GM21526 (cell line): ENCODE results near the gene IL1B.
"Not testable (repeated sequence)": the region's sequence is repeated elsewhere in the genome, so short reads cannot be mapped to it uniquely, and the experiment has no call there.

ENCODE experiments used
- ATAC-seq: cut with Tn5 transposase; IDR thresholded peaks from one replicate; pipeline ENCODE4 v1.9.1; 2021; ENCODE audit warnings: moderate library complexity; ENCODE audit not compliant: unreplicated experiment, low FRiP score

The IL1B gene

DNA sequence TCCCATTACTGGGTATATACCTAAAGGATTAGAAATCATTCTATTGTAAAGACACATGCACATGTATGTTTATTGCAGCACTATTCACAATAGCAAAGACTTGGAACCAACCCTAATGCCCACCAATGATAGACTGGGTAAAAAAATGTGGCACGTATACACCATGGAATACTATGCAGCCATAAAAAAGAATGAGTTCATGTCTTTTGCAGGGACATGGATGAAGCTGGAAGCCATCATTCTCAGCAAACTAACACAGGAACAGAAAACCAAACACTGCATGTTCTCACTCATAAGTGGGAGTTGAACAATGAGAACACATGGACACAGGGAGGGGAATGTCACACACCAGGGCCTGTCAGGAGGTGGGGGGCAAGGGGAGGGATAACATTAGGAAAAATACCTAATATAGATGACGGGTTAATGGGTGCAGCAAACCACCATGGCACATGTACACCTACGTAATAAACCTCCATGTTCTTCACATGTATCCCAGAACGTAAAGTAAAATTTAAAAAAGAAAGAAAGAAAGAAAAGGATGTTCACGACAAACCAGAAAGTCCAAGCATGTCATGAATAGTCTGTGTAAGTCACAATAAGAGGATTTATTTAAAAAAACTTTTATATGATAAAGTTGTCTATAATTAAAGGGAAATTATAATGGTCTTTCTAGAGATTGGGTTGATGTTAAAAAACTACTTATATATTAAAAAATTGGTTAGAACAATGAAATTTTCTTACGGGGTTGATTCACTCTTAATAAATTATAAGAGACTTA, 23.0 kb upstream of the IL1B start:
- ATAC-seq, result not testable (repeated sequence)

- ATAC-seq, result no peak
Measured at GRCh38 chr2:112850588-112850987, 14.0 kb upstream of the IL1B start.

DNA sequence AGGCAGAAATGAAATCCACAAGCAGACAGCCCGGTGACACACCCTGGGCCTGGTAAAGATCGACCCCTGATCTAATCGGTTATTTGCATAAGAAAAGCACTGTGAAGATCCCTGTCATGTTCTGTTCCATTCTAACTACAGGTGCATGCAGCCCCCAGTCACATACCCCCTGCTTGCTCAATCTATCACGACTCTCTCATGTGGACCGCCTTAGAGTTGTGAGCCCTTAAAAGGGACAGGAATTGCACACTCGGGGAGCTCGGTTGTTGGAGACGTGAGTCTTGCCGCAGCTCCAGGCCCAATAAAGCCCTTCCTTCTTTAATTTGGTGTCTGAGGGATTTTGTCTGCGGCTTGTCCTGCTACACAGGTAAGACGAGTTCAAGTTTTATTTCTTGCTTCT, 13.4 kb upstream of the IL1B start:
- ATAC-seq, result no peak

- ATAC-seq, result no peak
Measured at GRCh38 chr2:112848833-112849232, 12.3 kb upstream of the IL1B start.

DNA sequence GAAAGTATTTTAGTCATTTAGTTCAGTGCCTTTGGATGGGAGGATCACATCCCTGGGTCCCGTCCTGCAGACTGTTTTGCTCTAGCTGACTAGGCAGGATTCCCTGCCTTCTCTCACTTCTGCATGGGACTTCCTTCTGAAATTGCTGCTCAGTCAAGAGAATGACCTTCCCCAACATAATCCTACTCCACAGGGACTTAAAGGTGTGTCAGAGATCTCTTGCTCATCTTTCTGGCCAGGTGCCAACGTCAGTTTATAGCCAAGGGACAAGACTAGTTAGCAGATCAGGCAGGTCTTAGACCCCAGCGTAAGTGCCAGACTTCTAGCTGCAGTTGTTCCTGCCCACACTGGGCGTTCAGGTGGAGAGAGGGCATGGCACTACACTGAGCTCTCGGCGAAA, 9.5 kb upstream of the IL1B start:
- ATAC-seq, result no peak

DNA sequence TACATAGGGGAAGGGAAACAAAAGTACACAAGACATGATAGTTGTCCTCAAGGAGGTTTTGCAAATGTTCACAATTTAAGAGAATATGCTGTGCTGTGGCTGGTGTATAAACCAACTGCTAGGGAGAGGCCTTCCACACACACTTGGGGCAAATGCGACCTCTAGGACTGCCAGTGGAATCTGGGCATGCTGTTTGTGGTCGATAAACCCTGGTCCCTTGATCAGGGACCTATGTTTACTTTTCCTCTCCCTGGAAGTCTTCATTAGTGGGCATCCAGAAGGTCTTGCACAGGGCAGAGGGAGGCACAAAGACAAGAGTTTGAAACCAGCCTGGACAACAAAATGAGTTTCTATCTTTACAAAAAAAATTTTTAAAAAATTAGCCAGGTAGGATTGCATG, 7.3 kb upstream of the IL1B start:
- no peak for ATAC-seq

DNA sequence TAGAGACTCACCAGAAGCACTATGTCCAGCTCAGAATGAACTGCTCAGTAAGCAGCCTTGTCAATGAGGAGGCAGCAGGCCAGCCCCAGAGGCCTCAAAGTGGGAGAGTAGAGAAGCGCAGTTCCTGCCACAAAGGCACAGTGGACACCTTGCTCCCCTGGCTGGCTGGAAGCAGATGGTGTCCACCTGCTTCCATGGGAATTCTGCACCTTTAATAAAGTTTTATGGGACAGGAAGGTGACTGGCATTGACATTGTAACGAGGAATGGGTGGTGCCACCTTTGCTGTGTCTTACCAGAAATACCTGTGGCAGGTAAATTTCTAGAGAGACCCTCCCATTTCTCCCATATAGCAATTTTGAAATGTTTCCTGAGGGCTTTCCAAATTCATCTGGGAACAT, 6.7 kb upstream of the IL1B start:
- ATAC-seq, result no peak

- no peak for ATAC-seq
Measured at GRCh38 chr2:112841295-112842044, 4.9 kb upstream of the IL1B start.

DNA sequence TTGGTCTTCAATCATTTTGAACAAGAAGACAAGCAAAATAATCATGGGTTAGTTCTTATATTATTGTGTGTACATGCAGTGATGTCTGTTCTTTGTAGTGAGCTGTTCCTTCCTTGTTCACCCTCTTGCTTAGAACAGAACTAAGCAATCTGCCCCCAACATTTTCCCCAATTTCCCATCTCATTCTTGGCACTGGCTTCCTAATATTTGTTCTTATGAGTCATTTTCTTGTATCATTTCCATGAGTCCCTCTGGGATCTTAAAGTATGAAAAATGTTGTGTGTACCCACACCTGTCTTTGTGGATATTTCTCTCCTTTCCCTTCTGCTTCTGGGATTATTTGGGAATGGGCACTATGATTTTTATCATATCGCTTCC, 3.5 kb upstream of the IL1B start:
- ATAC-seq, result no peak

- ATAC-seq, result no peak
Measured at GRCh38 chr2:112839407-112840067, 3.0 kb upstream of the IL1B start.

DNA sequence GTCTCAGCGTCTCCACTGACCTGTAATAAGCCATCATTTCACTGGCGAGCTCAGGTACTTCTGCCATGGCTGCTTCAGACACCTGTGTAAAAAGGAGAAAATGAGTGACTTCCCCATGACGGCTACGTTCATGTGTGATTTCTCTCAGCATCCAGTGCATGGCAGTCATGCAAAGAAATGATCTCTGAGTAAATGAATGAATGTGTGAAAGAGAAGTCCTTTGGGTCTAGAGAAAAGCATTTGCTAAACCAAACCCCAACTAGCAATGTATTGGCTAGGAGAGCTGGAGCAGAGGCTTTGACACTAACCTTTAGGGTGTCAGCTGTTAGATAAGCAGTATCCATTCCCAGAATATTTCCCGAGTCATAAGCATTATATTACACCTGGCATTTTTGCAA, 417 bp downstream of the IL1B start:
- no peak for ATAC-seq

GRCh38 chr2:112835536-112836162, 930 bp downstream of the IL1B start:
- ATAC-seq, result no peak

DNA sequence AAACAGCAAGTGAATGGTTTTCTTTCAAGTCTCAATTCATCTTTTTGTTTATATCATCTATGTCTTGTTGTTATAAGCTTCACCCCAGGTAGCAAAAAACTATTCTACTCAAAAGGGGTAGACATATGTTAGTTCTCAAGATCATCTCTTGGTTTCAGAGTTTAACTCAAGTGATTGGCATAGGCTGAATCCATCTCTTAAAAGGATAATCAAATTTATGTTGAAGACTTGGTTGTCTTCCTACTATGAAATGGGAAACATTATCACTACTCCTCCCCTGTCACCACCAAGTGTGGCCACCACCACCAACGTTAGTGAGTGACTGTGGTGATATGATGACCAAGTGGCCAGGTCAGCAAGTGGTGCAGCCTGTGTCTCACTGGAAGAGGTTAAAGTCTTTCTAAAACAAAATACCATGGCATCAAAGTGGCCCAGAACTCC, 1.5 kb downstream of the IL1B start:
- ATAC-seq, result no peak

GRCh38 chr2:112834396-112835037, 2.1 kb downstream of the IL1B start:
- no peak for ATAC-seq

DNA sequence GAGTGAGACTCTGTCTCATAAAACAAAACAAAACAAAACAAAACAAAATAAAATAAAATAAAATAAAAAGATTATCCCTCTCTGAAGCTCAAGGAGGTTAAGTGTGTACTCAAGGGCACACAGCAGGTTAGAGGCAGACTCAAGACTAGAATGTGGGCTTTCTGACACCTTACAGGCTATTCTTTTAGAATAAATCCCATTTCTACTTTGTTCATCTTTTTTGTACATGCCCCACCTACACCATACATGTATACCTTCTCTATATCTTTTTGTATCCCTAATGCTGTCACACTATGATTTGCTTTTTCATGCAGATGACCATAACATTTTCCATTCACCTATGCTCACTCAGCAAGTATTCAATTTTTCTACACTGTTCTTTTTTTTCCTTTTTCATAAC, 2.6 kb downstream of the IL1B start:
- ATAC-seq, result no peak

GRCh38 chr2:112833639-112833931, 3.0 kb downstream of the IL1B start:
- ATAC-seq, result not testable (repeated sequence)

DNA sequence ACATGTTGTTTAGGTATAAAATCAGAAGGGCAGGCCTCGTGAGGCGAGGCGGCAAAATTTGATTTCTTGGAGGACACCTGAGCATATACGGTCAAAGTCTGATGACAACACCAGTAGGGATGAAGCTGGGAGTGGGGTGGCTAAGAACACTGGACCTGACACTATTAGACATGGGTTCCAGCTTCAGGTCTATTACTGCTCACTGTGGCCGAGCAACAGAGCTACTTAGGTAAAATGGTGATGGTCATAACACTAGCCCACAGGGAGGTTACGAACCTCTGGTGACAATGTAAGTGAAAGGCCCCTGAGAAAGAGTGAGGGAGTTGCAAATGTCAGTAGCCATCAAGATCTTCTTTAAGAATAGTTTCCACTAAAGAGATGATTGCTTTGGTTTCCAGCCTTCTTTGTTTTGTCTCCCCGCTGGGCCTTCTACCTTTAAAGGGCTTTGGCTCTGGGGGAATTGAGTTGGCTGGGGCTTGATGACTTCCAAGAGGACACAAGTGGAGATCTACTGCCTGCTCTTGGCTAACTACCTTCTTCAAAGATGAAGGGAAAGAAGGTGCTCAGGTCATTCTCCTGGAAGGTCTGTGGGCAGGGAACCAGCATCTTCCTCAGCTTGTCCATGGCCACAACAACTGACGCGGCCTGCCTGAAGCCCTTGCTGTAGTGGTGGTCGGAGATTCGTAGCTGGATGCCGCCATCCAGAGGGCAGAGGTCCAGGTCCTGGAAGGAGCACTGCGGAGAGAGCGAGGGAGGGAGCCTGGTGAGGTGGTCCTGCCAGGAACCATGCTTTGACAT, 3.5 kb downstream of the IL1B start:
- ATAC-seq, result no peak

- no peak for ATAC-seq
Measured at GRCh38 chr2:112831946-112832840, 4.4 kb downstream of the IL1B start.

DNA sequence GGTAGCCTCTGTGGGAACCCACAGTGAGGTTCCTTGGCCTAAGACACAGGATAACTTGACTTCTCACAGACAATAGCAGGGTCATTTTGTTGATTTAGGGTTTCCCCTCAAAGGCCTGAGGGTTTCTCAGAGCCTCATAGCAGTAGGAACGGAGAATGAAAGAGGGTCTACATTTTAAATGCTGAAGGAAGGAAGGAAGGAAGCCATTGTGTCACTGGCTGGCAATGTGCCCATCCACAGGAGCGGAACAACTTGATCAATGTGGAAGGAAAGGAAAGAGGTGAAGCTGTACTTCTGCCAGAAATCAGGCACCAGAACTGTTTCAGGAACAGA, 5.1 kb downstream of the IL1B start:
- no peak for ATAC-seq
